Activated CD8-positive, alpha-beta memory T cell treated with anti-CD3 and anti-CD28 coated beads, Interleukin-2, amount 50 U/mL, for 1 hour (primary cell): Measurements from ENCODE around the gene ZNF791.
A peak's percentile ranks its signal among the peaks of the same experiment; 100 is the strongest.
"Not testable (repeated sequence)": the region's sequence is repeated elsewhere in the genome, so short reads cannot be mapped to it uniquely, and the experiment has no call there.

Experiments
- DNase-seq: peaks from one replicate; pipeline ENCODE4 v3.0.0-alpha.2; 2020; ENCODE audit errors: extremely low read depth

Gene ZNF791

DNA sequence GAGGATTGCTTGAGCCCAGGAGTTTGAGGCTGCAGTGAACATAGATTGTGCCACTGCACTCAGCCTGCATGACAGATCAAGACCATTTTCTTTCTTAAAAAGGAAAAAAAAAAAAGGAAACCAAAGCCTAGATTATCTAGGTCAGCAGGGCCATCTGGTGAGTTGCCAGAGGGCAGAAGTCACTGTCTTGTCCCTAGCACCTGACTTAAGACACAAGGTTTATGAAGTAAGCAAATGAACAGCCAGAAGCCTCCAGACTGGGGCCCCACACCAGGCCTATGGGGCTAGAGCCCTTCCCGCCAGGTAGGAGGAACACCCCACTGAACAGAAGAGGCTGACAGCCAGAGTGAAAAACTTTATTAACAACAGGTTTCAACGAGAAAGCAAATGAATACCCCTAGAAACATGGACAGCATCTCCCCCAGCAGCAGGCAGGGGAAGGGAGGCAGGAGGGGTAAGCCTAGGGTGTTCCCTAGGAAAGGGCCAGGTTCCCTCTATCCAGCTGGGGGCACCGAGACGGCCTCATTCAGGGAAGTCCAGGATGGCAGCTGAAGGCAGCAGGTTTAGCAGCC lies 57.1 kb downstream of the ZNF791 start:
- no peak for DNase-seq

GRCh38 chr19:12668346-12668745 lies 57.6 kb downstream of the ZNF791 start:
- DNase-seq, result no peak

DNA sequence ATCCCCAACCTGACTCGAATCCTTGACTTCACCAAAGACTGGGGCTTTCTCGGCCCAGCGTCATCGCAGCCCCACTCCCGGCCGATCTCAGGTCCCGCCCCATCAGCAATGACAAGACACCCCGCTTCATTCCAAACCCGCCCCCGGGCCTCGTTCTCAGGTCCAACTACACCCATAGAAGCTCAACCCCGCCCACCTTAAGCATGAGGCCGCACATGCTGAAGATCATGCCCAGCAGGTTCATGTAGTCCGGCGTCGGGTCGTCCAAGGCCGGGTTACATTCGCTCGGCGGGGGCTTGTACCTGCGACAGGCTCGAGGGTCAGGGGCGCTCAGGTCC lies 58.2 kb downstream of the ZNF791 start:
- DNase-seq, result peak; percentile 59

- peak; percentile 49 for DNase-seq
Observed at GRCh38 chr19:12669270-12670158, 58.8 kb downstream of the ZNF791 start.

GRCh38 chr19:12670159-12670928 lies 59.6 kb downstream of the ZNF791 start:
- DNase-seq, result no peak

GRCh38 chr19:12672744-12673143 lies 62.0 kb downstream of the ZNF791 start:
- DNase-seq, result no peak

- DNase-seq, result no peak
Observed at GRCh38 chr19:12675399-12675798, 64.7 kb downstream of the ZNF791 start.

GRCh38 chr19:12675940-12676339 lies 65.2 kb downstream of the ZNF791 start:
- no peak for DNase-seq

GRCh38 chr19:12676384-12676792 lies 65.7 kb downstream of the ZNF791 start:
- DNase-seq, result peak; percentile 54

DNA sequence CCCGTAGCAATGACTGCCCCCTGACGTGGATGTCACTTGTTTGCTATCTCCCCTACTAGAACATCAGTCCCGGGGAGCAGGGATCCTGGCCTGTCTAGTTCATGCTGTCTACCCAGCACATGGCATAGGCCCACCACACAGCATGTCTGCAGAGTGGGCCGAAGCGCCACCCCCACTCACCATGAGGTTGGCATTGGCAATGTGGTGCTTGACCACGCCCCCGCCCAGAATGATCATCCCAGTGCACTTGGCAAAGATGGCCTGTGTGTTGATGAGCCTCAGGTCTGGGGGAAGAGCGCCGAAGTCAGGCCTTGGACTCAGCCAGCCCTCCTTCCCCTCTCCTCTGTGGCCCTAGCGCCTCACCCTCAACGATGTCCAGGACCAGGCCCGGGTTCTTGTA lies 66.2 kb downstream of the ZNF791 start:
- no peak for DNase-seq

- not testable (repeated sequence) for DNase-seq
Observed at GRCh38 chr19:12678039-12678438, 67.3 kb downstream of the ZNF791 start.

GRCh38 chr19:12680034-12680433 lies 69.3 kb downstream of the ZNF791 start:
- DNase-seq, result no peak

DNA sequence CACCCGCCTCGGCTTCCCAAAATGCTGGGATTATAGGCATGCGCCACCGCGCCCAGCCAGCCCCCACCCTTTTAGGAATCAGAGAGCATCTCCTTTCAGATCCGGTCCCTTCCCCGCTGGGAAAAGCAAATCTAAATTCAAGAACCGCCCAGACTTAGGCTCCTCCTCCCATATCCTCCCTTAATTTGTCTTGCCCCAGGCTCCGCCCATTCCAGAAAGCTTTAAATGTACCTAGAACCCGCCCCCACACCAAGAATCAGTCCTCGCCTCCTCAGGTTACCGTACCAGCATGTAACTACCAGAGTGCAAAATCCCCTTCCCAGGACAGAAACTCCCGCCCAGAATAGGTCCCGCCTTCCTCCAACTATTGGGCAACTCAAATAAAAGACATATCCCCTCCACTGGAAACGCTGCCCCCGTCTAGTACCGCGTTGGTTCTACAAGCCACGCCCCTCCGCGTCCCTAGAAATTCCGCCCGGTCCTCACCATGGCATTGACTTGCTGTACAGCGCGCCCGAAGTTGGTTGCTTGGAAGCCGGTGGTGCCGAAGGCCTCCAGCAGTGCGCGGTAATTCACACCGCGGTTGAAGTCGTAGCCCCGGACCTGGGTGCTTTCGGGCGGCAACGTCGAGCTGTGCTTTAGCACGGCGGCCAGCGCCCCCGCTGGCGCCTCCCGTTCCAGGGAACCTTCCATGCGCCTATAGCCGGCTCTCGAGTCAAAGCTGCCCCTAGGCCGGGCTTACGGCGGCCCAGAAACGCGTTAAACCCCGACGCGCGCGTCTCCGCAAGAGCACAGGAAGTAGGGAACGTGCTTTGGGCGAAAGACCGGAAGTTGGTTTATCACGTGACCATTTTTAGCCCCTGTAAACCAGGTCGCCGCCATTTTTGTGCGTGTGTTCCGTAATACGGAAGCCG lies 70.6 kb downstream of the ZNF791 start, which contains the start of gene DHPS:
DHPS (minus strand) TSS at position 807 of the 914 bp plus-strand sequence; CDS start at position 693, 114 bp downstream.
- DNase-seq, result peak; percentile 83
